GM12878 (cell line): ENCODE data around the gene TSPEAR. TPM values are rescaled to one million over a fixed set of nuclear protein-coding genes. Genes with fewer than 3 reads are reported as not detected.

ENCODE experiments used
- ATAC-seq: fragments of 200-7000 bp; cut with Tn5 transposase; 3 replicates; pipeline ENCODE4 v1.9.1; 2020; ENCODE audit warnings: mild to moderate bottlenecking, moderate library complexity
- BruUV-seq: library from RNA; stranded (reverse); fragments of 400-500 nt; replicated peaks from 2 replicates; lab custom pipeline; 2021; lab: Mats Ljungman, UMichigan
- CTCF ChIA-PET: fragments of 300-600 bp; sonication (Branson Sonifier 250); formaldehyde crosslinking; extraction: SDS; loops from one replicate; lab custom pipeline; 2021; ENCODE audit warnings: inconsistent platforms; lab: Yijun Ruan, JAX
- POLR2A ChIA-PET: fragments of 350-600 bp; formaldehyde crosslinking; extraction: SDS; loops from one replicate; lab custom pipeline; 2021; ENCODE audit warnings: inconsistent platforms; lab: Charles Lee
- RAD21 ChIA-PET: fragments of 300-600 bp; sonication (Branson Sonifier 250); formaldehyde crosslinking; loops from one replicate; lab custom pipeline; 2023; ENCODE audit warnings: antibody characterized with exemption; ENCODE audit not compliant: unreplicated experiment; lab: Charles Lee
- SMC1A ChIA-PET: fragments of 300-600 bp; sonication (Branson Sonifier 250); formaldehyde crosslinking; loops from one replicate; lab custom pipeline; 2023; ENCODE audit not compliant: unreplicated experiment, uncharacterized antibody; lab: Charles Lee
- DNase-seq: peaks from one replicate; pipeline ENCODE4 v3.0.0-alpha.2; 2011; ENCODE audit warnings: low read depth, low spot score
- FAIRE-seq: peaks from 3 replicates; lab custom pipeline; 2011; peaks lifted over from hg19 to GRCh38; lab: Jason Lieb, UNC
- H2AFZ ChIP-seq: 2 replicates; pipeline ENCODE4 v1.6.0; 2011; ENCODE audit warnings: low read depth, low read length, control low read depth; ENCODE audit not compliant: control insufficient read depth
- H3K27ac ChIP-seq: 2 replicates; pipeline ENCODE4 v1.5.1; 2011; ENCODE audit warnings: control low read depth; ENCODE audit not compliant: control insufficient read depth, insufficient read depth
- H3K27me3 ChIP-seq, 2 experiments: replicated peaks in 1 of 2; 2 replicates each; pipeline versions ENCODE4 v1.6.0 to v1.6.1; 2011; ENCODE audit warnings: low read length in 1 of 2; ENCODE audit not compliant: control insufficient read depth in 2 of 2, insufficient read depth in 2 of 2
- H3K36me3 ChIP-seq, 2 experiments: 2 replicates each; pipeline ENCODE4 v1.5.1; 2011; ENCODE audit warnings: low read length in 1 of 2; ENCODE audit not compliant: control insufficient read depth in 2 of 2, insufficient read depth in 2 of 2
- H3K4me1 ChIP-seq: 2 replicates; pipeline ENCODE4 v1.6.1; 2011; ENCODE audit warnings: mild to moderate bottlenecking, low read length, moderate library complexity, mixed read lengths; ENCODE audit not compliant: control insufficient read depth, insufficient read depth
- H3K4me2 ChIP-seq: 2 replicates; pipeline ENCODE4 v1.6.0; 2011; ENCODE audit warnings: control low read depth; ENCODE audit not compliant: control insufficient read depth, insufficient read depth
- H3K4me3 ChIP-seq: fragments of 200-600 bp; sonication (generic); 2 replicates; pipeline ENCODE4 v1.5.1; 2016
- H3K79me2 ChIP-seq: 2 replicates; pipeline ENCODE4 v1.6.0; 2011; ENCODE audit warnings: low read length; ENCODE audit not compliant: control insufficient read depth, insufficient read depth
- H3K9ac ChIP-seq: 2 replicates; pipeline ENCODE4 v1.8.0; 2011; ENCODE audit warnings: low read length, control low read depth, mixed read lengths; ENCODE audit not compliant: control insufficient read depth, insufficient read depth
- H3K9me3 ChIP-seq: replicated peaks from 3 replicates; pipeline ENCODE4 v1.5.1; 2011; ENCODE audit warnings: mild to moderate bottlenecking, low read length; ENCODE audit not compliant: control insufficient read depth, insufficient read depth
- H4K20me1 ChIP-seq: 2 replicates; pipeline ENCODE4 v1.6.0; 2011; ENCODE audit not compliant: control insufficient read depth, insufficient read depth
- CBX5 ChIP-seq: sonication (generic); IDR thresholded peaks from 2 replicates; pipeline ENCODE4 v1.6.1; 2016; ENCODE audit warnings: low read depth, moderate library complexity, mild to moderate bottlenecking, inconsistent platforms
- JUNB ChIP-seq: IDR thresholded peaks from 2 replicates; pipeline ENCODE4 v1.6.1; 2016; ENCODE audit warnings: antibody characterized with exemption, mild to moderate bottlenecking
- LARP7 ChIP-seq: fragments of 450-650 bp; IDR thresholded peaks from 2 replicates; pipeline ENCODE4 v1.6.1; 2017; ENCODE audit warnings: mild to moderate bottlenecking
- TARDBP ChIP-seq: IDR thresholded peaks from 2 replicates; pipeline ENCODE4 v1.6.1; 2016; ENCODE audit warnings: borderline replicate concordance
- WGBS: methylation state at CpG from one replicate; pipeline ENCODE4 v1.1.6; 2016; ENCODE audit warnings: low lambda C conversion rate; ENCODE audit not compliant: insufficient replicate concordance, insufficient coverage; ENCODE audit errors: missing lambda C conversion rate; 5-methylcytosine and 5-hydroxymethylcytosine counted together
- in situ Hi-C: fragments of 300-500 bp; cut with MboI; formaldehyde crosslinking; loops from 9 replicates; pipeline ENCODE4 v1.14.3; 2018; ENCODE audit warnings: mixed read lengths
- intact Hi-C: fragments of 100-400 bp; cut with micrococcal nuclease; formaldehyde crosslinking; loops from one replicate; pipeline ENCODE4 v1.14.2; 2022; ENCODE audit not compliant: unreplicated experiment
- polyA plus RNA-seq, 11 experiments: library from polyadenylated mRNA; depleted of rRNA in 4 of 11; unstranded in 6 of 11; stranded (reverse) in 5 of 11; fragments of >200 nt; fragmentation: Nextera tagmentation in 4 of 11; fragmentation: Illumina TruSeq in 1 of 11; extraction: Ambion mirVana in 4 of 11; extraction: Trizol in 1 of 11; gene quantifications; 1 replicate in 1 of 11; 2 replicates in 10 of 11; pipeline versions ENCODE4 v1.2.1 to v1.2.3, GENCODE V29; 2011 to 2016; ENCODE audit warnings: inconsistent platforms in 2 of 11, missing spikeins in 2 of 11, low read depth in 1 of 11
- total RNA-seq, 4 experiments: library from RNA; depleted of rRNA in 3 of 4; stranded (reverse); fragments of >200 nt in 3 of 4; fragmentation: Illumina TruSeq in 1 of 4; extraction: Trizol in 1 of 4; gene quantifications; 2 replicates each; pipeline versions ENCODE4 v1.2.1 to v1.2.3, GENCODE V29; 2013 to 2021

TSPEAR gene
- total and polyA plus RNA-seq, 10 of the 15 experiments (the other 5 are each of a cell fraction or from before 2014, with no cell fraction given), result not detected

DNA sequence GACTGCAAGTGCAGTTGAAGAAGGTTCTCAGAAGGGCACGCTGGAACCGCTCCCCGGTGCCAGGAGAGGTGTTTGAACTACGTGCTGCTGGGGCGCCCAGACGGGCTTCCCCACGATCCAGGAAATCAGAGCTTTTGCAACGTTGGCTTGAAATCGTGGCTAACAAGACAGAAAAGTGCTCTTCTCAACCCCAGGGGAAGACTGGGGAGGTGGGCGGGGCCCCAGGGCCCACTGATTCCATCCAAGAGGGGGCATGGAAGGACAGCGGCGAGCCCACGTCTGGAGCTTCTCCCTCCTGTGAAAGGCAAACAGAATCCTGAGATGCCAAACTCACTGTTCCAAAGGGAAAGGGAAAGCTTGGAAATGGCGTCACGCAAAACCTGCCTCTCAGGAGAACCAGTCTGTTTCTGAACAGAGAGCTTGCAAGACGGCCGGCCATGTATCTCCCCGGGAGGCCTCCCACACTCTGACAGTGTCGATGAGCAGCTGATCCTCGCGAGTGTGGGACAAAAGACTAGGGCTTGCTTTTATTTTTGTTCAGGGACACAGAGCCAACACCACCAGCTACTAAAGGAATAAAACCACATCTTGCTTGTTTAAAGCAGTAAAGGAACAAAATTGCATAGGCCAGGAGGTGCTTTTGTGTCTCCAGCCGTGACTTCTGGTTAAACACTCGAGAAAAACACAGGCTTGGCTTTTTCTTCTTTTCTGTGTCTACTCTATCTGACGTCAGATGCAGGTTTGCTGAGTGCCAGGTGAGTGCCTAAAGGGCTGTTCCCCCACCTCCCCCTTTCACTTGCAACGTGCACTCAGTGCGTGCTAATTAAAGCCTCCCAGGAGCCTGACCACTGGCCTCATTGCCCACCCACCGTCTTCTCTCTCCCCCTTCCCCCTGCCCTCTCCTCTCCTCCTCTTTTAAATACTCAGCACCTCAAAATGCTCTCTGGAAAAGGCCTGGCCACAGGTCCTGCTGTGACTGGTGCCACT, 214.5 kb downstream of the TSPEAR start:
- intact Hi-C loops, result no loop called here
- no peak overlapping the region for H3K27ac ChIP-seq
- TF ChIP-seq JUNB (no peak), CBX5 (no peak), LARP7 (no peak), TARDBP (no peak)
- TF ChIP-seq, all 136 proteins: peak for 0
- DNase-seq (no peak), ATAC-seq (no peak), FAIRE-seq (no peak)
- 53% methylated on average over 25 of the region's 27 CpGs for WGBS
- Histone ChIP-seq H3K9me3 (peaks cover 20% of the 10 kb centered on the region; the same call in 2 of the 3 replicates), H3K79me2 (no peaks in the 10 kb centered on the region), H3K4me3 (no peak overlapping the region), H3K27me3 (no peaks in the 10 kb centered on the region; a peak in 1 of 4 replicates), H4K20me1 (no peaks in the 10 kb centered on the region), H3K4me1 (no peaks in the 10 kb centered on the region), H3K9ac (no peak overlapping the region), H2AFZ (no peak overlapping the region), H3K36me3 (no peaks in the 10 kb centered on the region), H3K4me2 (no peak overlapping the region)
- ChIA-PET RAD21 (no interaction called here), CTCF (no interaction called here), SMC1A (no interaction called here), POLR2A (no interaction called here)
- BruUV-seq, result no TSS peak
- in situ Hi-C loops, result no loop called here
